GM21786 (cell line): ENCODE results near the gene DHH.
A peak's percentile ranks its signal among the peaks of the same experiment; 100 is the strongest.

ENCODE experiments used
- ATAC-seq: cut with Tn5 transposase; IDR thresholded peaks from one replicate; pipeline ENCODE4 v1.9.1; 2021; ENCODE audit not compliant: unreplicated experiment

Gene DHH

GRCh38 chr12:49109641-49110463, 15.3 kb upstream of the DHH start:
- no peak for ATAC-seq

GRCh38 chr12:49108958-49109404, 14.4 kb upstream of the DHH start:
- ATAC-seq = no peak

- ATAC-seq = no peak
Measured at GRCh38 chr12:49105504-49106084, 11.0 kb upstream of the DHH start.

GRCh38 chr12:49104822-49105221, 10.2 kb upstream of the DHH start:
- no peak for ATAC-seq

GRCh38 chr12:49100380-49100779, 5.8 kb upstream of the DHH start:
- no peak for ATAC-seq

GRCh38 chr12:49098703-49099102, 4.1 kb upstream of the DHH start:
- ATAC-seq = no peak

- ATAC-seq = no peak
Measured at GRCh38 chr12:49098035-49098451, 3.4 kb upstream of the DHH start.

- ATAC-seq = no peak
Measured at GRCh38 chr12:49097381-49097780, 2.8 kb upstream of the DHH start.

GRCh38 chr12:49094975-49095365, 369 bp upstream of the DHH start:
- ATAC-seq = no peak

GRCh38 chr12:49093792-49094159, 825 bp downstream of the DHH start:
- ATAC-seq = no peak

- no peak for ATAC-seq
Measured at GRCh38 chr12:49092816-49093406, 1.7 kb downstream of the DHH start.

GRCh38 chr12:49092086-49092815, 2.4 kb downstream of the DHH start:
- peak; percentile 39 for ATAC-seq

GRCh38 chr12:49091836-49092085, 2.8 kb downstream of the DHH start:
- no peak for ATAC-seq

GRCh38 chr12:49091056-49091835, 3.4 kb downstream of the DHH start:
- ATAC-seq = no peak

GRCh38 chr12:49089821-49090773, 4.5 kb downstream of the DHH start:
- no peak for ATAC-seq

- no peak for ATAC-seq
Measured at GRCh38 chr12:49088932-49089330, 5.7 kb downstream of the DHH start.

GRCh38 chr12:49088150-49088931, 6.3 kb downstream of the DHH start:
- ATAC-seq = peak; percentile 83

- ATAC-seq = no peak
Measured at GRCh38 chr12:49086116-49086515, 8.5 kb downstream of the DHH start.

GRCh38 chr12:49084438-49084837, 10.2 kb downstream of the DHH start:
- ATAC-seq = no peak
